Ishikawa (cell line): ENCODE results near the gene UACA.

Experiments
- CEBPB ChIP-seq: IDR thresholded peaks from 2 replicates; pipeline ENCODE4 v1.6.1; 2012
- CREB1 ChIP-seq: IDR thresholded peaks from 2 replicates; pipeline ENCODE4 v1.6.1; 2012; ENCODE audit warnings: low read depth
- EGR1 ChIP-seq: IDR thresholded peaks from 2 replicates; pipeline ENCODE4 v1.6.1; 2012
- EP300 ChIP-seq: IDR thresholded peaks from 2 replicates; pipeline ENCODE4 v1.6.1; 2012; ENCODE audit warnings: borderline replicate concordance
- FOXM1 ChIP-seq: IDR thresholded peaks from 2 replicates; pipeline ENCODE4 v1.6.1; 2012; ENCODE audit warnings: low read depth, borderline replicate concordance
- NFIC ChIP-seq: IDR thresholded peaks from 2 replicates; pipeline ENCODE4 v1.6.1; 2012
- RAD21 ChIP-seq: IDR thresholded peaks from 2 replicates; pipeline ENCODE4 v1.6.1; 2012; ENCODE audit warnings: low read depth
- TAF1 ChIP-seq: IDR thresholded peaks from 2 replicates; pipeline ENCODE4 v1.6.1; 2012; ENCODE audit warnings: low read depth, mild to moderate bottlenecking
- TCF12 ChIP-seq: IDR thresholded peaks from 2 replicates; pipeline ENCODE4 v1.6.1; 2012; ENCODE audit warnings: low read depth
- TEAD4 ChIP-seq: IDR thresholded peaks from 2 replicates; pipeline ENCODE4 v1.6.1; 2012
- YY1 ChIP-seq: IDR thresholded peaks from 2 replicates; pipeline ENCODE4 v1.6.1; 2012; ENCODE audit warnings: low read depth
- ZBTB7A ChIP-seq: IDR thresholded peaks from 2 replicates; pipeline ENCODE4 v1.6.1; 2012; ENCODE audit warnings: low read depth
- TF ChIP-seq, protein P1 (sequence below): IDR thresholded peaks from 2 replicates; pipeline ENCODE4 v1.6.1; 2012
- TF ChIP-seq, protein P2 (sequence below): IDR thresholded peaks from 2 replicates; pipeline ENCODE4 v1.6.1; 2012; ENCODE audit warnings: low read depth, mild to moderate bottlenecking
- TF ChIP-seq, protein P3 (sequence below): IDR thresholded peaks from 2 replicates; pipeline ENCODE4 v1.6.1; 2012

The UACA gene

DNA sequence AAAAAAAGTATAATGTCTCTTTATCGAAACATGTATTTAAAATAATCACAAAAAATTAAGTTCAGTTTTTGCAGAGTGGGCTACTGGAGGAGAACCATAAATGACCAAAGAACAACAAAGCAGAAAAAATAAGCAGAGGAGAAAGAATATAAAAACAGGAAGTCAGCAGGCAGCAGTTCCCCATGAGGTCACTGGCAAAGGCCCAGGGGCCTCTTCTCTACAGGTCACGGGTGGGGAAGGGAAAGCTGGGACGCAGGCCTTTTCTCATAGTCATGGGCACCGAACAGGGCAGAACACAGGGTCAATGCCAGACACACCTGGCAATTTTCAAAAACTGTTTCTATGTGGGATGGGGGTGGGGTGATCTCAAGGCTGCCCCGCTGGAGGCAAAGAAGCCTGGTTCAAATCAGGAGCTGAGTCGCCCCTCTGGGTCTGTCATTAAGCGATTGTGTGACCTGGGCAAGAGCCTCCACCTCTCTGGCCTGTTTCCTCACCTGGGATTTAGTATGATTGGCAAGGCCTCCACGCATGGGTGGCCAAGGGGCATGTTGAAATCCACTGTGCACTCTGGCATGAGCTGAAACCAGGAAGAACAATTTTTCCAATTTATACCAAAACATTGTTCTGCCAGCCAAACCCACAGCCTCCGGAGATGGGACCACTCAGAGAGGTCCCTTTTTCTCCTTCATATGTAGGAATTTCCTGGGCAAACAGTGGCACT, 43.8 kb upstream of the UACA start:
- peak; percentile 61; the same call in 1 of the 2 replicates for TF ChIP-seq EP300
- no peak for TF ChIP-seq EGR1
- TF ChIP-seq TEAD4: peak; percentile 59
- TF ChIP-seq, protein P1, sequence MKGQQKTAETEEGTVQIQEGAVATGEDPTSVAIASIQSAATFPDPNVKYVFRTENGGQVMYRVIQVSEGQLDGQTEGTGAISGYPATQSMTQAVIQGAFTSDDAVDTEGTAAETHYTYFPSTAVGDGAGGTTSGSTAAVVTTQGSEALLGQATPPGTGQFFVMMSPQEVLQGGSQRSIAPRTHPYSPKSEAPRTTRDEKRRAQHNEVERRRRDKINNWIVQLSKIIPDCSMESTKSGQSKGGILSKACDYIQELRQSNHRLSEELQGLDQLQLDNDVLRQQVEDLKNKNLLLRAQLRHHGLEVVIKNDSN: no peak
- 0 out of 2 replicates have a peak, but pooled peaks have one; percentile 20 for TF ChIP-seq TAF1
- TF ChIP-seq CEBPB: peak; percentile 87
- peak; percentile 34; the same call in 1 of the 2 replicates for TF ChIP-seq NFIC
- TF ChIP-seq FOXM1: 0 out of 2 replicates have a peak, but pooled peaks have one; percentile 31
- no peak for TF ChIP-seq CREB1

DNA sequence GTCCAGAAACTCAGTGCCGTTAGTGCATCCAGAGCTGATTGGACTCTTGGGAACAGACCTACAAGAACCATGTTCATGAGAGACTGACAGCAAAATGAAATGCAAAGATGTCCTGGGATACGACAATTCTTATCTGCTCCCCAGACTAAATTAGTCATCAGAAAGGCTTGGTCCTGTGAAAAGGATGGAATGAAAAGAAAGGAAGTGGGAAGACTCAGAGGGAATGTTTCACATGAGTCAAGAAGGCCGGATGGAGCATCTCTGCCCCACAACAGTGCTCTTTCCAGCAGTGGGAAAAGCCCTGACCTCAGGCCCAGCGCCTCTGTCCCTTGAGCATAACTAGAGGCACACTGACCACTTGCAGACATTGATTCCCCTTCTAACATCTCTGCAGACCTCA, 39.3 kb upstream of the UACA start:
- TF ChIP-seq, protein P2, sequence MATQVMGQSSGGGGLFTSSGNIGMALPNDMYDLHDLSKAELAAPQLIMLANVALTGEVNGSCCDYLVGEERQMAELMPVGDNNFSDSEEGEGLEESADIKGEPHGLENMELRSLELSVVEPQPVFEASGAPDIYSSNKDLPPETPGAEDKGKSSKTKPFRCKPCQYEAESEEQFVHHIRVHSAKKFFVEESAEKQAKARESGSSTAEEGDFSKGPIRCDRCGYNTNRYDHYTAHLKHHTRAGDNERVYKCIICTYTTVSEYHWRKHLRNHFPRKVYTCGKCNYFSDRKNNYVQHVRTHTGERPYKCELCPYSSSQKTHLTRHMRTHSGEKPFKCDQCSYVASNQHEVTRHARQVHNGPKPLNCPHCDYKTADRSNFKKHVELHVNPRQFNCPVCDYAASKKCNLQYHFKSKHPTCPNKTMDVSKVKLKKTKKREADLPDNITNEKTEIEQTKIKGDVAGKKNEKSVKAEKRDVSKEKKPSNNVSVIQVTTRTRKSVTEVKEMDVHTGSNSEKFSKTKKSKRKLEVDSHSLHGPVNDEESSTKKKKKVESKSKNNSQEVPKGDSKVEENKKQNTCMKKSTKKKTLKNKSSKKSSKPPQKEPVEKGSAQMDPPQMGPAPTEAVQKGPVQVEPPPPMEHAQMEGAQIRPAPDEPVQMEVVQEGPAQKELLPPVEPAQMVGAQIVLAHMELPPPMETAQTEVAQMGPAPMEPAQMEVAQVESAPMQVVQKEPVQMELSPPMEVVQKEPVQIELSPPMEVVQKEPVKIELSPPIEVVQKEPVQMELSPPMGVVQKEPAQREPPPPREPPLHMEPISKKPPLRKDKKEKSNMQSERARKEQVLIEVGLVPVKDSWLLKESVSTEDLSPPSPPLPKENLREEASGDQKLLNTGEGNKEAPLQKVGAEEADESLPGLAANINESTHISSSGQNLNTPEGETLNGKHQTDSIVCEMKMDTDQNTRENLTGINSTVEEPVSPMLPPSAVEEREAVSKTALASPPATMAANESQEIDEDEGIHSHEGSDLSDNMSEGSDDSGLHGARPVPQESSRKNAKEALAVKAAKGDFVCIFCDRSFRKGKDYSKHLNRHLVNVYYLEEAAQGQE: no peak
- TF ChIP-seq CREB1: no peak
- TF ChIP-seq YY1: no peak
- TF ChIP-seq, protein P1: no peak
- TF ChIP-seq, protein P3, sequence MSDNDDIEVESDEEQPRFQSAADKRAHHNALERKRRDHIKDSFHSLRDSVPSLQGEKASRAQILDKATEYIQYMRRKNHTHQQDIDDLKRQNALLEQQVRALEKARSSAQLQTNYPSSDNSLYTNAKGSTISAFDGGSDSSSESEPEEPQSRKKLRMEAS: no peak
- TF ChIP-seq ZBTB7A: no peak
- no peak for TF ChIP-seq EGR1
- no peak for TF ChIP-seq RAD21
- TF ChIP-seq TAF1: no peak
- TF ChIP-seq EP300: no peak
- TF ChIP-seq FOXM1: no peak
- TF ChIP-seq TCF12: no peak
- no peak for TF ChIP-seq TEAD4
- TF ChIP-seq NFIC: no peak
- no peak for TF ChIP-seq CEBPB

DNA sequence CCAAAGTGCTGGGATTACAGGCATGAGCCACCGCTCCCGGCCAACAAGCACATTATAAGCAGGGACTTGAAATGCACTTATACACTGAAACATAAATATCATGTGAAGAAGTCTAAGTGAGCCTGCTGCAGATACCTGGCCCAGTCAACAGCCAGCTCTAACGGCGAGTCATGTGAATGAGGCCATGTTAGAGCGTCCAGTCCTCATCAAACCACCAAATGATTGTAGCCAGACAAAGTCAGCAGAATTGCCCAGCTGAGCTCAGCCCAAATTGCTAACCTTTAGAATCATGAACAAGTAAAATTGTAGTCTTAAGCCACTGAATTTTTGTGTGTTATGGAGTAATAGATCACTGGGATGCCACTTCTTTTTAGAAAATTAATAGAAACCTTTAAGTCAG, 37.8 kb upstream of the UACA start:
- TF ChIP-seq NFIC (no peak), FOXM1 (no peak), CEBPB (no peak), EGR1 (no peak), RAD21 (no peak), ZBTB7A (no peak), CREB1 (no peak), TCF12 (no peak), EP300 (no peak), YY1 (no peak), TAF1 (no peak), TEAD4 (no peak)
- TF ChIP-seq, protein P2: no peak
- TF ChIP-seq, protein P3: no peak
- TF ChIP-seq, protein P1: no peak

DNA sequence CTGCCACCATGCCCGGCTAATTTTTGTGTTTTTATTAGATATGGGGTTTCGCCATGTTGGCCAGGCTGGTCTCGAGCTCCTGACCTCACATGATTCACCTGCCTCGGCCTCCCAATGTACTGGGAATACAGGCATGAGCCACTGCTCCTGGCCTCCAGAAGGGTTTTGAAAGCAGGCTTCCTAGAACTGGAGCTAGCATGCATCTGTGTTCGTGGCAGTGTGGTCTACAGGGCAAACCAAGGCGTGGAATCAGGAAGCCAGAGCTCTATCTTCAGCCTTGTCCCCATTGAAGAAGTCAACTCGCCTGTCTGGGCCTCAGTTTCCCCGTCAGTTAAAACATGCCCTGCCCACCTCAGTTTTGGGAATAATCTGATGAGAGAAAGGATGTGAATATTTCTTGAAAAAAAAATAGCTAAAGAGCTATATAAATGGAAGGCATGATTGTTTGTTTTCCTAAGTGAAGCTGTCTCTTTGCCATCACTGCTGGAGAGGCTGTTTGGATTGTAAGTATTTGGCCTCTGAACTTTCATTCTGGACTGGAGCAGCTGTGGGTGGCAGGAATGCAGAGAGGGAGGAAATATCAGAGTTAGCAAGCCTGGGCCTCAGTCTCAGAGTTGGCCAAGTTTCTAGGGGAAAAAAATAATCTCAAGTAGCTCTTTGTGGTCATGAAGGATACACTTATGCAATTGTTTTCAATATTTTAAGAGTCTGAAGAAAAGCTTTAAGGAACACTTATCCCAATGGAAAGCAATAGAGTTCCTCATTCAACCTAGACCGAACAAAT, 36.5 kb upstream of the UACA start:
- TF ChIP-seq EP300: no peak
- peak; percentile 61; the same call in 1 of the 2 replicates for TF ChIP-seq TEAD4

DNA sequence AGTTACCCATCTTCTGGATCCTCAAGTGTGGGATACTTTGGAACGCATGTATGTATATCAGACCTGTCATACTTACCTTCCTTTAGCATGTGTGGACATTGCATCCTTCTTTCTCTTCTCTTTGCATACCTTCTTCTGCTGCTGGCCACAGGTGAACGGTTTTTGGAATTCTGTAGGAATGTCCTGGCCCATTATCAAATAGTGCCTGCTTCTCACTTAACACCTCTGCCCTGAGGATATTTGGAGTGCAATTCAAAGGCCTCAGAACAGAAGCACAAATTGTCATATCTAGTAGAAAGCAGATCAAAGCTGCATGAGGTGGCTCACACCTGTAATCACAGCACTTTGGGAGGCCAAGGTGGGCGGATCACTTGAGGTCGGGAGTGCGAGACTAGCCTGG, 34.1 kb upstream of the UACA start:
- TF ChIP-seq EP300 (peak; percentile 39; the same call in 1 of the 2 replicates), TEAD4 (peak; percentile 91), TCF12 (peak; percentile 47; the same call in 1 of the 2 replicates), NFIC (peak; percentile 86), FOXM1 (no peak)
- TF ChIP-seq, protein P2: no peak
